Ectodermal cell (in vitro differentiated cells): ENCODE measurements around the gene XPNPEP2. TPM values are rescaled to one million over a fixed set of nuclear protein-coding genes. Genes with fewer than 3 reads are reported as not detected.

Source experiments
- H3K27ac ChIP-seq: 2 replicates; pipeline ENCODE4 v1.7.0; 2013; ENCODE audit warnings: mild to moderate bottlenecking, low read depth, low read length; ENCODE audit not compliant: insufficient read depth, poor library complexity, severe bottlenecking
- H3K27me3 ChIP-seq: 2 replicates; pipeline ENCODE4 v1.7.0; 2013; ENCODE audit warnings: mild to moderate bottlenecking, low read length; ENCODE audit not compliant: insufficient read depth, control insufficient read depth, poor library complexity, severe bottlenecking
- H3K36me3 ChIP-seq: one replicate; pipeline ENCODE4 v1.7.0; 2013; ENCODE audit warnings: low read length; ENCODE audit not compliant: control insufficient read depth, insufficient read depth
- H3K4me1 ChIP-seq: one replicate; pipeline ENCODE4 v1.7.0; 2013; ENCODE audit warnings: low read length; ENCODE audit not compliant: control insufficient read depth, insufficient read depth
- H3K4me3 ChIP-seq: 2 replicates; pipeline ENCODE4 v1.7.0; 2013; ENCODE audit warnings: low read depth, low read length, control low read depth; ENCODE audit not compliant: insufficient read depth
- H3K9me3 ChIP-seq: 2 replicates; pipeline ENCODE4 v1.7.0; 2013; ENCODE audit warnings: mild to moderate bottlenecking, low read length, moderate library complexity; ENCODE audit not compliant: control insufficient read depth
- WGBS, 2 experiments: methylation state at CpG; one replicate each; pipeline ENCODE4 v1.1.7; 2013; ENCODE audit warnings: missing lambda C conversion rate in 2 of 2; 5-methylcytosine and 5-hydroxymethylcytosine counted together
- polyA plus RNA-seq, 4 experiments: library from polyadenylated mRNA; stranded (reverse); fragments of 50-300 nt; gene quantifications; one replicate each; pipeline ENCODE4 v1.2.3, GENCODE V29; 2013

Gene XPNPEP2
- 0.31 TPM for polyA plus RNA-seq (2013, experiment 1 of 4)
- 0.37 TPM for polyA plus RNA-seq (2013, experiment 2 of 4)
- 0.75 TPM for polyA plus RNA-seq (2013, experiment 3 of 4)
- 0.45 TPM for polyA plus RNA-seq (2013, experiment 4 of 4)

GRCh38 chrX:129738466-129739308 is at the start of gene XPNPEP2:
Gene XPNPEP2, plus strand, starts transcription at chrX:129738979. Its CDS starts 235 bp downstream, at chrX:129739214.
- Histone ChIP-seq H3K4me3 (no peak within 1 kb of the TSS), H3K36me3 (no peaks in the 10 kb centered on the region), H3K27ac (no peak within 1 kb of the TSS), H3K9me3 (no peaks in the 10 kb centered on the region), H3K27me3 (no peaks in the 10 kb centered on the region), H3K4me1 (peaks cover 5% of the 10 kb centered on the region)
- WGBS, 2 experiments = 23 to 30% methylated on average over 13 of the region's 13 CpGs

- peaks cover 6% of the 10 kb centered on the region for H3K4me1 ChIP-seq
- H3K9me3 ChIP-seq = no peaks in the 10 kb centered on the region
- no peaks in the 10 kb centered on the region for H3K27me3 ChIP-seq
- no peak overlapping the region for H3K4me3 ChIP-seq
- WGBS, 2 experiments = 88 to 89% methylated on average over 2 to 5 of the region's 5 CpGs
- H3K36me3 ChIP-seq = no peaks in the 10 kb centered on the region
- no peak overlapping the region for H3K27ac ChIP-seq
Observed at GRCh38 chrX:129689796-129690195, 49.0 kb upstream of the XPNPEP2 start.

- Histone ChIP-seq H3K4me1 (peaks cover 6% of the 10 kb centered on the region), H3K27me3 (no peaks in the 10 kb centered on the region), H3K9me3 (no peaks in the 10 kb centered on the region), H3K36me3 (no peaks in the 10 kb centered on the region), H3K27ac (no peak overlapping the region), H3K4me3 (no peak overlapping the region)
- WGBS, 2 experiments = 84 to 91% methylated on average over 9 to 10 of the region's 10 CpGs
Observed at GRCh38 chrX:129690435-129690834, 48.3 kb upstream of the XPNPEP2 start.

GRCh38 chrX:129693354-129693753 is 45.4 kb upstream of the XPNPEP2 start:
- Histone ChIP-seq H3K4me3 (no peak overlapping the region), H3K4me1 (no peaks in the 10 kb centered on the region), H3K36me3 (no peaks in the 10 kb centered on the region), H3K9me3 (no peaks in the 10 kb centered on the region), H3K27me3 (no peaks in the 10 kb centered on the region), H3K27ac (no peak overlapping the region)
- WGBS, 2 experiments = 83 to 97% methylated on average over 2 to 3 of the region's 3 CpGs

- H3K36me3 ChIP-seq = no peaks in the 10 kb centered on the region
- 94 to 95% methylated on average over 5 of the region's 5 CpGs for WGBS, 2 experiments
- no peaks in the 10 kb centered on the region for H3K4me1 ChIP-seq
- H3K27me3 ChIP-seq = no peaks in the 10 kb centered on the region
- no peaks in the 10 kb centered on the region for H3K9me3 ChIP-seq
- H3K4me3 ChIP-seq = no peak overlapping the region
- H3K27ac ChIP-seq = no peak overlapping the region
Observed at GRCh38 chrX:129694805-129695204, 44.0 kb upstream of the XPNPEP2 start.

- no peaks in the 10 kb centered on the region for H3K36me3 ChIP-seq
- WGBS, 2 experiments = 85 to 93% methylated on average over 5 to 6 of the region's 6 CpGs
- no peaks in the 10 kb centered on the region for H3K27me3 ChIP-seq
- no peak overlapping the region for H3K4me3 ChIP-seq
- H3K4me1 ChIP-seq = no peaks in the 10 kb centered on the region
- H3K9me3 ChIP-seq = no peaks in the 10 kb centered on the region
- no peak overlapping the region for H3K27ac ChIP-seq
Observed at GRCh38 chrX:129695535-129695934, 43.2 kb upstream of the XPNPEP2 start.

GRCh38 chrX:129695937-129696336 is 42.8 kb upstream of the XPNPEP2 start:
- 92% methylated on average over 8 of the region's 8 CpGs for WGBS, 2 experiments
- H3K4me3 ChIP-seq = no peak overlapping the region
- no peaks in the 10 kb centered on the region for H3K9me3 ChIP-seq
- H3K27me3 ChIP-seq = no peaks in the 10 kb centered on the region
- no peaks in the 10 kb centered on the region for H3K4me1 ChIP-seq
- H3K36me3 ChIP-seq = no peaks in the 10 kb centered on the region
- H3K27ac ChIP-seq = no peak overlapping the region

GRCh38 chrX:129696463-129697155 is 42.2 kb upstream of the XPNPEP2 start:
- no peaks in the 10 kb centered on the region for H3K9me3 ChIP-seq
- H3K36me3 ChIP-seq = no peaks in the 10 kb centered on the region
- WGBS, 2 experiments = 49 to 52% methylated on average over 7 to 8 of the region's 8 CpGs
- no peaks in the 10 kb centered on the region for H3K4me1 ChIP-seq
- H3K27me3 ChIP-seq = no peaks in the 10 kb centered on the region
- no peak overlapping the region for H3K4me3 ChIP-seq
- no peak overlapping the region for H3K27ac ChIP-seq

- WGBS, 2 experiments = 75% methylated on average over 8 to 9 of the region's 9 CpGs
- no peaks in the 10 kb centered on the region for H3K27me3 ChIP-seq
- no peak overlapping the region for H3K4me3 ChIP-seq
- no peaks in the 10 kb centered on the region for H3K4me1 ChIP-seq
- no peaks in the 10 kb centered on the region for H3K9me3 ChIP-seq
- no peaks in the 10 kb centered on the region for H3K36me3 ChIP-seq
- no peak overlapping the region for H3K27ac ChIP-seq
Observed at GRCh38 chrX:129697204-129697829, 41.5 kb upstream of the XPNPEP2 start.

- no peak overlapping the region for H3K4me3 ChIP-seq
- H3K27ac ChIP-seq = no peak overlapping the region
- H3K36me3 ChIP-seq = no peaks in the 10 kb centered on the region
Observed at GRCh38 chrX:129698150-129698549, 40.6 kb upstream of the XPNPEP2 start.

More at GRCh38 chrX:129698150-129698549, 40.6 kb upstream of the XPNPEP2 start:
- Histone ChIP-seq H3K4me1 (no peaks in the 10 kb centered on the region), H3K9me3 (no peaks in the 10 kb centered on the region), H3K27me3 (no peaks in the 10 kb centered on the region)
